NT2/D1 (cell line): ENCODE results near the gene LRRC38.

Source experiments
- DNase-seq: peaks from one replicate; pipeline ENCODE4 v3.0.0-alpha.2; 2011; ENCODE audit warnings: low read depth, low spot score
- H3K27me3 ChIP-seq: 2 replicates; pipeline ENCODE4 v1.6.0; 2011; ENCODE audit warnings: mild to moderate bottlenecking; ENCODE audit not compliant: insufficient read length, insufficient read depth
- H3K36me3 ChIP-seq: 2 replicates; pipeline ENCODE4 v1.6.1; 2011; ENCODE audit warnings: mild to moderate bottlenecking, low read length, mixed read lengths; ENCODE audit not compliant: insufficient read depth, insufficient read length
- H3K4me1 ChIP-seq: 2 replicates; pipeline ENCODE4 v1.5.1; 2011; ENCODE audit not compliant: insufficient read depth, insufficient read length
- H3K4me3 ChIP-seq: 2 replicates; pipeline ENCODE4 v1.5.1; 2011; ENCODE audit warnings: low read depth; ENCODE audit not compliant: insufficient read length
- H3K9ac ChIP-seq: 2 replicates; pipeline ENCODE4 v1.6.0; 2011; ENCODE audit warnings: low read depth; ENCODE audit not compliant: insufficient read length
- H3K9me3 ChIP-seq: 2 replicates; pipeline ENCODE4 v1.5.1; 2011; ENCODE audit warnings: mild to moderate bottlenecking, low read length; ENCODE audit not compliant: insufficient read depth
- SUZ12 ChIP-seq: IDR thresholded peaks from 2 replicates; pipeline ENCODE4 v1.6.1; 2011; ENCODE audit not compliant: insufficient read length, insufficient read depth; ENCODE audit errors: extremely low read depth
- YY1 ChIP-seq: IDR thresholded peaks from 2 replicates; pipeline ENCODE4 v1.6.1; 2011; ENCODE audit not compliant: insufficient read length, insufficient read depth
- ZNF274 ChIP-seq: IDR thresholded peaks from 2 replicates; pipeline ENCODE4 v1.6.1; 2011; ENCODE audit warnings: mild to moderate bottlenecking, low read depth, low read length

LRRC38 gene

GRCh38 chr1:13539683-13540082, 25.9 kb upstream of the LRRC38 start:
- Histone ChIP-seq H3K36me3 (no peaks in the 10 kb centered on the region), H3K4me1 (peaks cover 2% of the 10 kb centered on the region), H3K9me3 (no peaks in the 10 kb centered on the region), H3K4me3 (no peak overlapping the region), H3K9ac (no peak overlapping the region), H3K27me3 (no peaks in the 10 kb centered on the region)
- TF ChIP-seq ZNF274, result no peak
- TF ChIP-seq YY1, result no peak
- no peak for DNase-seq

- Histone ChIP-seq H3K27me3 (no peaks in the 10 kb centered on the region), H3K4me3 (no peak overlapping the region), H3K9me3 (no peaks in the 10 kb centered on the region), H3K9ac (no peak overlapping the region), H3K36me3 (no peaks in the 10 kb centered on the region), H3K4me1 (peaks cover 2% of the 10 kb centered on the region)
- DNase-seq, result no peak
- TF ChIP-seq ZNF274 (no peak), SUZ12 (no peak), YY1 (no peak)
These were observed 25.0 kb upstream of the LRRC38 start for GRCh38 chr1:13538832-13539231.

GRCh38 chr1:13536571-13536970, 22.8 kb upstream of the LRRC38 start:
- TF ChIP-seq ZNF274 (no peak), SUZ12 (no peak), YY1 (no peak)
- Histone ChIP-seq H3K9ac (no peak overlapping the region), H3K36me3 (no peaks in the 10 kb centered on the region), H3K27me3 (no peaks in the 10 kb centered on the region), H3K9me3 (no peaks in the 10 kb centered on the region), H3K4me1 (no peaks in the 10 kb centered on the region), H3K4me3 (no peak overlapping the region)
- DNase-seq, result no peak

- no peak for DNase-seq
- no peaks in the 10 kb centered on the region for H3K36me3 ChIP-seq
- no peak overlapping the region for H3K4me3 ChIP-seq
- H3K9ac ChIP-seq, result no peak overlapping the region
- H3K27me3 ChIP-seq, result no peaks in the 10 kb centered on the region
- H3K4me1 ChIP-seq, result no peaks in the 10 kb centered on the region
- TF ChIP-seq SUZ12 (no peak), YY1 (no peak), ZNF274 (no peak)
- H3K9me3 ChIP-seq, result no peaks in the 10 kb centered on the region
These were observed 21.4 kb upstream of the LRRC38 start for GRCh38 chr1:13535227-13535626.

GRCh38 chr1:13528320-13528719, 14.5 kb upstream of the LRRC38 start:
- no peak overlapping the region for H3K9ac ChIP-seq
- no peak for TF ChIP-seq YY1
- TF ChIP-seq ZNF274, result no peak
- TF ChIP-seq SUZ12, result no peak
- H3K4me3 ChIP-seq, result no peak overlapping the region
- peaks cover 2% of the 10 kb centered on the region for H3K4me1 ChIP-seq
- no peak for DNase-seq
- H3K27me3 ChIP-seq, result no peaks in the 10 kb centered on the region
- peaks cover 6% of the 10 kb centered on the region; the same call in 1 of the 2 replicates for H3K9me3 ChIP-seq
- H3K36me3 ChIP-seq, result no peaks in the 10 kb centered on the region

- H3K9ac ChIP-seq, result no peak overlapping the region
- H3K36me3 ChIP-seq, result no peaks in the 10 kb centered on the region
- peaks cover 2% of the 10 kb centered on the region for H3K4me1 ChIP-seq
- peaks cover 4% of the 10 kb centered on the region for H3K27me3 ChIP-seq
- no peak for TF ChIP-seq SUZ12
- no peak for TF ChIP-seq ZNF274
- no peak for TF ChIP-seq YY1
- no peak for DNase-seq
- peaks cover 6% of the 10 kb centered on the region; the same call in 1 of the 2 replicates for H3K9me3 ChIP-seq
- H3K4me3 ChIP-seq, result no peak overlapping the region
These were observed 10.1 kb upstream of the LRRC38 start for GRCh38 chr1:13523780-13524477.

GRCh38 chr1:13520985-13521384, 7.2 kb upstream of the LRRC38 start:
- Histone ChIP-seq H3K9ac (no peak overlapping the region), H3K4me3 (no peak overlapping the region), H3K27me3 (peaks cover 25% of the 10 kb centered on the region), H3K9me3 (peaks cover 2% of the 10 kb centered on the region; the same call in 1 of the 2 replicates), H3K4me1 (peaks cover 2% of the 10 kb centered on the region), H3K36me3 (no peaks in the 10 kb centered on the region)
- TF ChIP-seq YY1 (no peak), ZNF274 (no peak), SUZ12 (no peak)
- DNase-seq, result no peak
